SK-N-SH (cell line): ENCODE data around the gene DSP. TPM values are rescaled to one million over a fixed set of nuclear protein-coding genes. Genes with fewer than 3 reads are reported as not detected.

Experiments used
- CTCF ChIA-PET: fragments of 300-600, 350-600 bp; formaldehyde crosslinking; extraction: SDS; loops from one replicate; lab custom pipeline; 2021; lab: Yijun Ruan, JAX
- POLR2A ChIA-PET: fragments of 350-600 bp; sonication (Branson Sonifier 250); formaldehyde crosslinking; extraction: SDS; loops from one replicate; lab custom pipeline; 2020; ENCODE audit warnings: antibody characterized with exemption, inconsistent platforms; lab: Yijun Ruan, JAX
- DNase-seq: peaks from one replicate; pipeline ENCODE4 v3.0.0; 2012
- H2AFZ ChIP-seq: fragments of 200-600 bp; sonication (generic); 2 replicates; pipeline ENCODE4 v1.8.1; 2016; ENCODE audit warnings: antibody characterized with exemption, mild to moderate bottlenecking, low read depth
- H3F3A ChIP-seq: fragments of 200-600 bp; sonication (generic); replicated peaks from 2 replicates; pipeline ENCODE3; 2016; ENCODE audit warnings: antibody characterized with exemption, mild to moderate bottlenecking; ENCODE audit not compliant: insufficient read depth
- H3K27ac ChIP-seq, 2 experiments: fragments of 200-500 bp in 1 of 2; fragments of 200-600 bp in 1 of 2; sonication (Bioruptor generic) in 1 of 2; sonication (generic), shearing (Covaris generic) in 1 of 2; 2 replicates each; pipeline versions ENCODE4 v1.5.1 to v1.6.1; 2014 to 2016; ENCODE audit warnings: low read depth in 2 of 2, inconsistent platforms in 1 of 2, low read length in 1 of 2, mild to moderate bottlenecking in 1 of 2, mixed read lengths in 1 of 2
- H3K27me3 ChIP-seq: fragments of 200-600 bp; sonication (generic), shearing (Covaris generic); 2 replicates; pipeline ENCODE4 v1.6.1; 2016; ENCODE audit warnings: mixed run types; ENCODE audit not compliant: insufficient read depth
- H3K36me3 ChIP-seq, 2 experiments: fragments of 200-500 bp in 1 of 2; fragments of 200-600 bp in 1 of 2; sonication (Bioruptor generic) in 1 of 2; sonication (generic) in 1 of 2; replicated peaks in 1 of 2; 2 replicates each; pipeline versions ENCODE3 to v1.5.1; 2014 to 2016; ENCODE audit warnings: low read length in 1 of 2, mild to moderate bottlenecking in 1 of 2; ENCODE audit not compliant: insufficient read depth in 2 of 2, control insufficient read depth in 1 of 2
- H3K4me1 ChIP-seq, 2 experiments: fragments of 200-500 bp in 1 of 2; fragments of 200-600 bp in 1 of 2; sonication (Bioruptor generic) in 1 of 2; sonication (generic), shearing (Covaris generic) in 1 of 2; 2 replicates each; pipeline versions ENCODE4 v1.5.1 to v1.6.1; 2014 to 2016; ENCODE audit warnings: low read depth in 1 of 2, low read length in 1 of 2, mixed run types in 1 of 2; ENCODE audit not compliant: insufficient read depth in 2 of 2, control insufficient read depth in 1 of 2
- H3K4me2 ChIP-seq: fragments of 200-600 bp; sonication (generic), shearing (Covaris generic); 2 replicates; pipeline ENCODE4 v1.6.1; 2017; ENCODE audit warnings: mixed run types
- H3K4me3 ChIP-seq, 2 experiments: fragments of 200-500 bp in 1 of 2; fragments of 200-600 bp in 1 of 2; sonication (Bioruptor generic) in 1 of 2; sonication (generic), shearing (Covaris generic) in 1 of 2; 2 replicates each; pipeline versions ENCODE4 v1.5.1 to v1.8.1; 2014 to 2016; ENCODE audit warnings: low read depth in 2 of 2, inconsistent platforms in 1 of 2, low read length in 1 of 2, mild to moderate bottlenecking in 1 of 2, mixed read lengths in 1 of 2, moderate library complexity in 1 of 2
- H3K79me2 ChIP-seq: fragments of 200-600 bp; sonication (generic); 2 replicates; pipeline ENCODE4 v1.8.1; 2017; ENCODE audit warnings: mild to moderate bottlenecking; ENCODE audit not compliant: insufficient read depth
- H3K9ac ChIP-seq: fragments of 200-600 bp; sonication (generic); 2 replicates; pipeline ENCODE4 v1.6.1; 2017; ENCODE audit warnings: mixed run types
- H3K9me2 ChIP-seq: fragments of 200-600 bp; sonication (generic); 2 replicates; pipeline ENCODE4 v1.6.1; 2017; ENCODE audit warnings: mixed run types
- H3K9me3 ChIP-seq: fragments of 200-600 bp; sonication (generic); 2 replicates; pipeline ENCODE4 v1.6.1; 2017; ENCODE audit warnings: mixed run types, mild to moderate bottlenecking, moderate library complexity
- H4K20me1 ChIP-seq: fragments of 200-600 bp; sonication (generic); 2 replicates; pipeline ENCODE4 v1.6.1; 2017; ENCODE audit warnings: mild to moderate bottlenecking, mixed run types; ENCODE audit not compliant: insufficient read depth
- EZH2phosphoT487 ChIP-seq: fragments of 200-600 bp; sonication (generic); IDR thresholded peaks from 2 replicates; pipeline ENCODE4 v1.6.1; 2017; ENCODE audit warnings: low read depth, mixed run types, mild to moderate bottlenecking, antibody characterized with exemption, moderate library complexity, borderline replicate concordance
- GATA2 ChIP-seq: sonication (generic); formaldehyde crosslinking; IDR thresholded peaks from 2 replicates; pipeline ENCODE4 v1.5.0; 2020; ENCODE audit warnings: mild to moderate bottlenecking, missing genetic modification reagents
- MXI1 ChIP-seq: IDR thresholded peaks from 2 replicates; pipeline ENCODE4 v1.6.1; 2012; ENCODE audit warnings: mild to moderate bottlenecking, low read depth, low read length, improper control_type of control experiment
- NRF1 ChIP-seq: IDR thresholded peaks from 2 replicates; pipeline ENCODE4 v1.6.1; 2012; ENCODE audit warnings: low read depth, mild to moderate bottlenecking, low read length
- PBX3 ChIP-seq: IDR thresholded peaks from 2 replicates; pipeline ENCODE4; 2012
- RCOR1 ChIP-seq: fragments of 150-350 bp; IDR thresholded peaks from 2 replicates; pipeline ENCODE4 v1.6.1; 2017; ENCODE audit warnings: antibody characterized with exemption, low read length
- RXRA ChIP-seq: IDR thresholded peaks from 2 replicates; pipeline ENCODE4 v1.4.0; 2012; ENCODE audit warnings: low read depth, mild to moderate bottlenecking, borderline replicate concordance
- SIN3A ChIP-seq: IDR thresholded peaks from 2 replicates; pipeline ENCODE4 v1.6.1; 2012; ENCODE audit warnings: low read depth, mild to moderate bottlenecking, low read length, moderate library complexity, borderline replicate concordance
- SMC3 ChIP-seq: IDR thresholded peaks from 2 replicates; pipeline ENCODE4 v1.6.1; 2012; ENCODE audit warnings: low read depth, low read length, improper control_type of control experiment
- YY1 ChIP-seq: IDR thresholded peaks from 2 replicates; pipeline ENCODE4 v1.4.0; 2012; ENCODE audit warnings: low read depth, mild to moderate bottlenecking
- WGBS: methylation state at CpG from one replicate; pipeline ENCODE4 v1.1.6; 2017; ENCODE audit warnings: low lambda C conversion rate; 5-methylcytosine and 5-hydroxymethylcytosine counted together
- polyA plus RNA-seq, 3 experiments: library from polyadenylated mRNA; depleted of rRNA; stranded (reverse); fragments of >200 nt; gene quantifications; 2 replicates each; pipeline ENCODE4 v1.2.3, GENCODE V29; 2012

The DSP gene
- polyA plus RNA-seq, 1 of the 3 experiments (the other 2 are of a cell fraction): 0.02 TPM

- no peak for TF ChIP-seq NRF1
- no peak for TF ChIP-seq RCOR1
- TF ChIP-seq, all 33 proteins: peak for 0
Observed at GRCh38 chr6:7578931-7579330, 37.5 kb downstream of the DSP start (continued).

GRCh38 chr6:7579851-7580250 is 38.4 kb downstream of the DSP start:
- ChIA-PET CTCF (no interaction called here), POLR2A (interaction anchor here (1.0 kb wide), 1 partner anchor 10 kb away, joined by 3 read pairs; the partner anchor contains the start of gene SNRNP48)
- Histone ChIP-seq H3K27ac (no peak overlapping the region), H3K9ac (no peak overlapping the region), H3K9me2 (no peaks in the 10 kb centered on the region), H2AFZ (no peak overlapping the region), H3K79me2 (no peaks in the 10 kb centered on the region), H3K9me3 (no peaks in the 10 kb centered on the region), H3K36me3 (no peaks in the 10 kb centered on the region), H3K4me1 (no peaks in the 10 kb centered on the region), H3K27me3 (peaks cover 61% of the 10 kb centered on the region; the same call in 1 of the 2 replicates), H3K4me3 (no peak overlapping the region), H3K4me2 (no peak overlapping the region), H3F3A (no peaks in the 10 kb centered on the region), H4K20me1 (no peaks in the 10 kb centered on the region)
- no peak for TF ChIP-seq EZH2phosphoT487
- TF ChIP-seq PBX3: no peak
- no peak for TF ChIP-seq YY1
- no peak for TF ChIP-seq NRF1
- no peak for TF ChIP-seq RXRA
- no peak for TF ChIP-seq RCOR1
- no peak for TF ChIP-seq GATA2 (CRISPR knock-in tag)
- no peak for DNase-seq
- 36% methylated on average over 9 of the region's 9 CpGs for WGBS

GRCh38 chr6:7580537-7580926 is 39.1 kb downstream of the DSP start:
- DNase-seq: no peak
- CTCF ChIA-PET: no interaction called here
- no peak overlapping the region for H3K4me2 ChIP-seq
- no peaks in the 10 kb centered on the region for H3K79me2 ChIP-seq
- no peak overlapping the region for H3K4me3 ChIP-seq
- TF ChIP-seq NRF1 (no peak), MXI1 (no peak), SMC3 (no peak), SIN3A (no peak)
- POLR2A ChIA-PET: interaction anchor here (1.0 kb wide), 1 partner anchor 12 kb away, joined by 3 read pairs; no protein-coding TSS in a partner anchor
- H2AFZ ChIP-seq: no peak overlapping the region
- H3K4me1 ChIP-seq: no peaks in the 10 kb centered on the region
- H3K9ac ChIP-seq: no peak overlapping the region
- H3K27ac ChIP-seq: no peak overlapping the region
- H3K9me3 ChIP-seq: no peaks in the 10 kb centered on the region
- H3K36me3 ChIP-seq: no peaks in the 10 kb centered on the region
- H3F3A ChIP-seq: no peaks in the 10 kb centered on the region
- no peaks in the 10 kb centered on the region for H4K20me1 ChIP-seq
- no peaks in the 10 kb centered on the region for H3K9me2 ChIP-seq
- H3K27me3 ChIP-seq: peaks cover 56% of the 10 kb centered on the region; the same call in 1 of the 2 replicates
- WGBS: 76% methylated on average over 13 of the region's 13 CpGs
